ENCODE results near the gene ATF2. TPM values are rescaled to one million over a fixed set of nuclear protein-coding genes. Genes with fewer than 3 reads are reported as not detected.

ATF2 gene
- total RNA-seq, 1 experiment from 2014 or later = 39.9 TPM

DNA sequence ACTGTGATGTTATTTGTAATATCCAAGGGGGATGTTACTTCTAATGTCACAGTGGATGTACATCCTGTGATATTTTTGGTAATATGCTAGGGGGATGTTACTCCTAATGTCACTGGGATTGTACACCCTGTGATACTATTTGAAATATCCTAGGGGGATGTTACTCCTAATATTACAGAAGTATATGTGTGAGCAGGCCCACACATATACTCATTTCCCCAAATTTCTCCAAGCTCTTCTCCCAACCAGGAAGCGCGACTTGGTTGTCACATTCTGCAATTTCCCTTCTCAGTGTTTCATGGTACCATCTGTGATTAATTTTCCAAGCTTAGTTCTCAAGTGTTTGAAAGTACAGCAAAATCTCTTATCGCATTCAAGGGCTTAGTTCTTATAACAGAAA lies 133.3 kb downstream of the ATF2 start:
- no peak for ATAC-seq
- H3K27ac Mint-ChIP-seq = no peak overlapping the region
- H3K27me3 Mint-ChIP-seq (ENCODE audit: low read depth) = no peaks in the 10 kb centered on the region
- no peak overlapping the region for H3K4me3 Mint-ChIP-seq
- ChIA-PET POLR2A (interaction anchor here (1.1 kb wide), 1 partner anchor 134 kb away, joined by 3 read pairs; no protein-coding TSS in a partner anchor), CTCF (interaction anchor here (0.6 to 1.0 kb wide), 2 partner anchors 337 to 1063 kb away, joined by 3 read pairs; no protein-coding TSS in a partner anchor)
- no peaks in the 10 kb centered on the region for H3K36me3 Mint-ChIP-seq
- TF ChIP-seq, protein P1, sequence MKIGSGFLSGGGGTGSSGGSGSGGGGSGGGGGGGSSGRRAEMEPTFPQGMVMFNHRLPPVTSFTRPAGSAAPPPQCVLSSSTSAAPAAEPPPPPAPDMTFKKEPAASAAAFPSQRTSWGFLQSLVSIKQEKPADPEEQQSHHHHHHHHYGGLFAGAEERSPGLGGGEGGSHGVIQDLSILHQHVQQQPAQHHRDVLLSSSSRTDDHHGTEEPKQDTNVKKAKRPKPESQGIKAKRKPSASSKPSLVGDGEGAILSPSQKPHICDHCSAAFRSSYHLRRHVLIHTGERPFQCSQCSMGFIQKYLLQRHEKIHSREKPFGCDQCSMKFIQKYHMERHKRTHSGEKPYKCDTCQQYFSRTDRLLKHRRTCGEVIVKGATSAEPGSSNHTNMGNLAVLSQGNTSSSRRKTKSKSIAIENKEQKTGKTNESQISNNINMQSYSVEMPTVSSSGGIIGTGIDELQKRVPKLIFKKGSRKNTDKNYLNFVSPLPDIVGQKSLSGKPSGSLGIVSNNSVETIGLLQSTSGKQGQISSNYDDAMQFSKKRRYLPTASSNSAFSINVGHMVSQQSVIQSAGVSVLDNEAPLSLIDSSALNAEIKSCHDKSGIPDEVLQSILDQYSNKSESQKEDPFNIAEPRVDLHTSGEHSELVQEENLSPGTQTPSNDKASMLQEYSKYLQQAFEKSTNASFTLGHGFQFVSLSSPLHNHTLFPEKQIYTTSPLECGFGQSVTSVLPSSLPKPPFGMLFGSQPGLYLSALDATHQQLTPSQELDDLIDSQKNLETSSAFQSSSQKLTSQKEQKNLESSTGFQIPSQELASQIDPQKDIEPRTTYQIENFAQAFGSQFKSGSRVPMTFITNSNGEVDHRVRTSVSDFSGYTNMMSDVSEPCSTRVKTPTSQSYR (CRISPR knock-in tag; IDR thresholded peaks at IDR 0.05) = no peak
- TF ChIP-seq ZNF396 (CRISPR knock-in tag; IDR thresholded peaks at IDR 0.05; ENCODE audit: borderline replicate concordance) (no peak), ZNF219 (CRISPR knock-in tag; IDR thresholded peaks at IDR 0.05; ENCODE audit: borderline replicate concordance) (no peak), FOXP1 (CRISPR knock-in tag; IDR thresholded peaks at IDR 0.05; ENCODE audit: borderline replicate concordance) (no peak), ZNF121 (CRISPR knock-in tag; IDR thresholded peaks at IDR 0.05) (no peak)
- TF ChIP-seq, protein P2, sequence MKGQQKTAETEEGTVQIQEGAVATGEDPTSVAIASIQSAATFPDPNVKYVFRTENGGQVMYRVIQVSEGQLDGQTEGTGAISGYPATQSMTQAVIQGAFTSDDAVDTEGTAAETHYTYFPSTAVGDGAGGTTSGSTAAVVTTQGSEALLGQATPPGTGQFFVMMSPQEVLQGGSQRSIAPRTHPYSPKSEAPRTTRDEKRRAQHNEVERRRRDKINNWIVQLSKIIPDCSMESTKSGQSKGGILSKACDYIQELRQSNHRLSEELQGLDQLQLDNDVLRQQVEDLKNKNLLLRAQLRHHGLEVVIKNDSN (CRISPR knock-in tag; IDR thresholded peaks at IDR 0.05) = no peak
- no peaks in the 10 kb centered on the region for H3K9me3 Mint-ChIP-seq
- H3K4me1 Mint-ChIP-seq = peaks cover 6% of the 10 kb centered on the region
- DNase-seq (ENCODE audit: low spot score) = no peak

DNA sequence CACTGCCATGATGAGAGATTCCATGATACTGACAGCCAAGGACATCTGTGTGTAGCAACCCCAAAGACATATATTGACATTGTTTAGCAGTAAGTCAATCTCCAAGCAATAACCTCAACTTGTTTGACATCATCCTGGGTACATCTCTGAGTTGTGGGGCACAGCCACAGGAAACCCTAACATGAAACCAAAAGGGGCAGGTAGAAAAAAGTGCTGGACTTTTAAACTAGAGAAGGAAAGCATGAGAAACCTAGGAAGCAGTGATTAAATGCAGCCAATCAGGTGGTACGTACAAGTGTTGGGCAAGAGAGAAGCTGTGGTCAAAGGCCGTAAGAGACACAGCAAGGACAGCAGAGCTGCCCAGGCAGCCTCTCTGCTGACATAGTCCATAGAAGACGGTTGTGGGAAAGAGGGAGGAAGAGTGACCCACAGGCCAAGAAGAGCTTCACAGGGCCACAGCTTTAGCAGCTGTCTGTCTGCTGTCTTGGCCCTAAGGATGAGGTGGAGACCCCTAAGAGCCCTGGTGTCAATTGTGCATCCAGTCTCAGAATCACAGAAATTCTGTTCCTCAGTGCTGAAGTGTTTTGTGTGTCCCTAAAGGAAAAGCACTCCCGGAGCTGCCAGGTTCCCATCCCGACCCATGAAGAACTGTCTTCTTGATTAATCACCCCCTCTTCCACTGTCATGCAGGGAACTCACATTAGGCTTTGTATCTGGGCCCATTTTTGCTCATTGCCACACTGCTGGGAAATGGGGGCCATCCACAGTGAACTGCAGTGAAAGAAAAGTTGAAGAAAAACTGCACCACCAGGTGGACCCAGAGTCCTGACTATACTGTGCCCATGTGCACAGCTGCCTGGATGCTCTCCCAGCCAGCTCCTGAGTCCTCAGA lies 137.4 kb downstream of the ATF2 start:
- Mint-ChIP-seq H3K36me3 (no peaks in the 10 kb centered on the region), H3K27ac (no peak overlapping the region), H3K4me1 (peaks cover 13% of the 10 kb centered on the region), H3K27me3 (ENCODE audit: low read depth) (no peaks in the 10 kb centered on the region), H3K4me3 (no peak overlapping the region), H3K9me3 (peaks cover 4% of the 10 kb centered on the region)
- TF ChIP-seq, protein P3, sequence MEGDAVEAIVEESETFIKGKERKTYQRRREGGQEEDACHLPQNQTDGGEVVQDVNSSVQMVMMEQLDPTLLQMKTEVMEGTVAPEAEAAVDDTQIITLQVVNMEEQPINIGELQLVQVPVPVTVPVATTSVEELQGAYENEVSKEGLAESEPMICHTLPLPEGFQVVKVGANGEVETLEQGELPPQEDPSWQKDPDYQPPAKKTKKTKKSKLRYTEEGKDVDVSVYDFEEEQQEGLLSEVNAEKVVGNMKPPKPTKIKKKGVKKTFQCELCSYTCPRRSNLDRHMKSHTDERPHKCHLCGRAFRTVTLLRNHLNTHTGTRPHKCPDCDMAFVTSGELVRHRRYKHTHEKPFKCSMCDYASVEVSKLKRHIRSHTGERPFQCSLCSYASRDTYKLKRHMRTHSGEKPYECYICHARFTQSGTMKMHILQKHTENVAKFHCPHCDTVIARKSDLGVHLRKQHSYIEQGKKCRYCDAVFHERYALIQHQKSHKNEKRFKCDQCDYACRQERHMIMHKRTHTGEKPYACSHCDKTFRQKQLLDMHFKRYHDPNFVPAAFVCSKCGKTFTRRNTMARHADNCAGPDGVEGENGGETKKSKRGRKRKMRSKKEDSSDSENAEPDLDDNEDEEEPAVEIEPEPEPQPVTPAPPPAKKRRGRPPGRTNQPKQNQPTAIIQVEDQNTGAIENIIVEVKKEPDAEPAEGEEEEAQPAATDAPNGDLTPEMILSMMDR (IDR thresholded peaks at IDR 0.05) = 0 out of 2 replicates have a peak, but pooled peaks have one; percentile 18
- no peak for TF ChIP-seq JUN (CRISPR knock-in tag; IDR thresholded peaks at IDR 0.05)
- TF ChIP-seq GABPB1 (CRISPR knock-in tag; IDR thresholded peaks at IDR 0.05) = peak; percentile 24
- peak; percentile 99 for ATAC-seq
- CTCF ChIA-PET = interaction anchor here (0.6 to 3.8 kb wide), 25 partner anchors 11 to 1067 kb away, joined by 3 to 27 read pairs (median 3); partner anchors contain the start of genes ATF2 and CHN1
- POLR2A ChIA-PET = no interaction called here
- DNase-seq (ENCODE audit: low spot score) = peak; percentile 61

DNA sequence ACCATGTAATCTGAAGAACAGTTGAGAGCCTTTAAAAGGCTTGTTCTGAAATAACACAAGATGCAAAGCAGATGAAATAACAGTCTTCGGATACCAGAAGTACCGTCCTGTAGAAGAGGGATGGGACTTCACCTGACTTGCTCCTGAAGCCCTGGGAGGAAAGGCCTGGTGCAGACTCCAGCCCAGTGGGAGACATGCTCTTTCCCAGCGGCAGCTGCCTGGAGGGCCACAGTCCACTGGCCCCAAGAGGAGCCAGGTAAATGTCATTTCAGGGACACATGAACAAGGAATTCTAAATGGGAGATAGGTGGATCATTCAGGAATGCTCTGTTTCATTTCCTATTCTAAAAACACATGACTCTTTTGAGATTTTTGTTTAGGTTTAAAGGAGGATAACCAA lies 140.2 kb downstream of the ATF2 start:
- no peak overlapping the region for H3K27ac Mint-ChIP-seq
- TF ChIP-seq ZNF423 (CRISPR knock-in tag; IDR thresholded peaks at IDR 0.05) (no peak), TEAD4 (CRISPR knock-in tag; IDR thresholded peaks at IDR 0.05) (no peak), ZNF232 (CRISPR knock-in tag; IDR thresholded peaks at IDR 0.05) (no peak), CREB1 (CRISPR knock-in tag; IDR thresholded peaks at IDR 0.05) (no peak), ELF4 (CRISPR knock-in tag; IDR thresholded peaks at IDR 0.05; ENCODE audit: low read depth) (no peak), OVOL2 (CRISPR knock-in tag; IDR thresholded peaks at IDR 0.05; ENCODE audit: borderline replicate concordance) (no peak), JAZF1 (CRISPR knock-in tag; IDR thresholded peaks at IDR 0.05) (no peak), ZBTB21 (CRISPR knock-in tag; IDR thresholded peaks at IDR 0.05; ENCODE audit: borderline replicate concordance) (no peak)
- TF ChIP-seq, protein P4, sequence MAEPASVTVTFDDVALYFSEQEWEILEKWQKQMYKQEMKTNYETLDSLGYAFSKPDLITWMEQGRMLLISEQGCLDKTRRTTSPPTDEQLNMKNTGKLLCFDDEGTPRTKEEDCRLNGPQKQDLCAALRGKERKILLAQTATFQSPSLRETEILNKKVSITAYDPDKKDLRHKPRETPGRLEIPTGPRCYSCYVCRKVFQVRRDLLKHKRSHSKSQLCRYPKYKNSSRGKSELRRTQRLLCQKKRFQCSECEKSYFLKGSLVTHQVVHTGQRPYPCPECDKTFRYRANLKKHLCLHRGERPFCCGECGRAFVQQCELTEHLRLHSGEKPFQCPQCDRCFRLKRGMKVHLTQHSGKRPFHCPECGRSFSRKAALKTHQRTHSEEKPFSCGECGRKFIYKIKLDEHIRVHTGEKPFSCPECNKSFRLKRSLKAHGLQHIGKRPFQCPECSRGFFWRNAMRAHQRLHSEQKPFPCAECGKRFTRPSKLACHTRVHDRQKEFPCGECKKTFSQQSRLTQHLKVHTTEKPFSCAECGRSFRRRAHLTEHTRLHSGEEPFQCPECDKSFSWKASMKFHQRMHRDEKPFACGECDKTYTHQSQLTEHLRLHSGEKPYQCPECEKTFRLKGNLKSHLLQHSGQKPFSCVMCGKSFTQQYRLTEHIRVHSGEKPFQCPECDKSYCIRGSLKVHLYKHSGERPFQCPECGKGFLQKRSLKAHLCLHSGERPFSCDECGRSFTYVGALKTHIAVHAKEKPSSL (CRISPR knock-in tag; conservative IDR thresholded peaks at IDR 0.05) = no peak
- TF ChIP-seq, protein P5, sequence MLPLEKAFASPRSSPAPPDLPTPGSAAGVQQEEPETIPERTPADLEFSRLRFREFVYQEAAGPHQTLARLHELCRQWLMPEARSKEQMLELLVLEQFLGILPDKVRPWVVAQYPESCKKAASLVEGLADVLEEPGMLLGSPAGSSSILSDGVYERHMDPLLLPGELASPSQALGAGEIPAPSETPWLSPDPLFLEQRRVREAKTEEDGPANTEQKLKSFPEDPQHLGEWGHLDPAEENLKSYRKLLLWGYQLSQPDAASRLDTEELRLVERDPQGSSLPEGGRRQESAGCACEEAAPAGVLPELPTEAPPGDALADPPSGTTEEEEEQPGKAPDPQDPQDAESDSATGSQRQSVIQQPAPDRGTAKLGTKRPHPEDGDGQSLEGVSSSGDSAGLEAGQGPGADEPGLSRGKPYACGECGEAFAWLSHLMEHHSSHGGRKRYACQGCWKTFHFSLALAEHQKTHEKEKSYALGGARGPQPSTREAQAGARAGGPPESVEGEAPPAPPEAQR (CRISPR knock-in tag; IDR thresholded peaks at IDR 0.05) = no peak
- DNase-seq (ENCODE audit: low spot score) (no peak), ATAC-seq (no peak)
- CTCF ChIA-PET = interaction anchor here (1.1 kb wide), 1 partner anchor 176 kb away, joined by 3 read pairs; no protein-coding TSS in a partner anchor
- H3K27me3 Mint-ChIP-seq (ENCODE audit: low read depth) = no peaks in the 10 kb centered on the region
- peaks cover 15% of the 10 kb centered on the region for H3K4me1 Mint-ChIP-seq
- POLR2A ChIA-PET = no interaction called here
- peaks cover 10% of the 10 kb centered on the region for H3K9me3 Mint-ChIP-seq
- H3K4me3 Mint-ChIP-seq = no peak overlapping the region
- 0 out of 2 replicates have a peak, but pooled peaks cover 2% of the 10 kb centered on the region for H3K36me3 Mint-ChIP-seq

Data from WTC11 (cell line).